H1 (cell line): ENCODE data around the gene RGS7BP. TPM values are rescaled to one million over a fixed set of nuclear protein-coding genes. Genes with fewer than 3 reads are reported as not detected.

Experiments used
- CTCF ChIA-PET: fragments of 300-600 bp; sonication (Branson Sonifier 250); formaldehyde crosslinking; loops from one replicate; lab custom pipeline; 2021; ENCODE audit not compliant: partially characterized antibody; lab: Charles Lee
- POLR2A ChIA-PET: fragments of 300-600 bp; sonication (Branson Sonifier 250); formaldehyde crosslinking; loops from one replicate; lab custom pipeline; 2021; ENCODE audit warnings: inconsistent platforms; ENCODE audit not compliant: partially characterized antibody; lab: Charles Lee
- DNase-seq, 2 experiments: peaks; one replicate each; pipeline versions ENCODE4 v3.0.0 to v3.0.0-alpha.2; 2010 to 2022; ENCODE audit warnings: low spot score in 2 of 2, low read depth in 1 of 2, mixed read lengths in 1 of 2
- FAIRE-seq: peaks from 2 replicates; lab custom pipeline; 2011; peaks lifted over from hg19 to GRCh38; lab: Jason Lieb, UNC
- H2AFZ ChIP-seq: 2 replicates; pipeline ENCODE4 v1.8.1; 2012; ENCODE audit warnings: low read length, inconsistent platforms
- H2AK5ac ChIP-seq: 2 replicates; pipeline ENCODE4 v1.6.1; 2013; ENCODE audit warnings: low read depth, low read length
- H2BK120ac ChIP-seq: replicated peaks from 2 replicates; pipeline ENCODE3; 2013; ENCODE audit warnings: low read depth, low read length, inconsistent platforms
- H2BK12ac ChIP-seq: 2 replicates; pipeline ENCODE4 v1.6.1; 2013; ENCODE audit warnings: low read depth, low read length
- H2BK15ac ChIP-seq: 2 replicates; pipeline ENCODE4 v1.6.1; 2013; ENCODE audit warnings: low read length
- H2BK20ac ChIP-seq: 2 replicates; pipeline ENCODE4 v1.6.1; 2013; ENCODE audit warnings: low read length
- H2BK5ac ChIP-seq: 2 replicates; pipeline ENCODE4 v1.6.1; 2013; ENCODE audit warnings: low read depth, low read length
- H3K14ac ChIP-seq: 2 replicates; pipeline ENCODE4 v1.6.1; 2013; ENCODE audit warnings: inconsistent platforms; ENCODE audit not compliant: insufficient read length
- H3K18ac ChIP-seq: 2 replicates; pipeline ENCODE4 v1.6.1; 2013; ENCODE audit warnings: low read length; ENCODE audit errors: extremely low read depth
- H3K23ac ChIP-seq: 2 replicates; pipeline ENCODE4 v1.6.1; 2013; ENCODE audit warnings: inconsistent platforms; ENCODE audit not compliant: insufficient read length
- H3K23me2 ChIP-seq: 2 replicates; pipeline ENCODE4 v1.6.1; 2013; ENCODE audit warnings: low read depth, low read length
- H3K27ac ChIP-seq: 2 replicates; pipeline ENCODE4 v1.6.1; 2011; ENCODE audit warnings: low read depth, low read length, inconsistent platforms
- H3K27me3 ChIP-seq, 4 experiments: replicated peaks in 1 of 4; 1 replicate in 1 of 4; 2 replicates in 3 of 4; pipeline versions ENCODE4 v1.6.1 to v1.8.1; 2011 to 2013; ENCODE audit warnings: low read length in 3 of 4, mild to moderate bottlenecking in 3 of 4, inconsistent platforms in 2 of 4, mixed read lengths in 2 of 4, moderate library complexity in 1 of 4; ENCODE audit not compliant: control insufficient read depth in 3 of 4, insufficient read depth in 3 of 4; ENCODE audit errors: extremely low read depth in 1 of 4
- H3K36me3 ChIP-seq, 4 experiments: 2 replicates each; pipeline versions ENCODE4 v1.6.1 to v1.8.1; 2011 to 2013; ENCODE audit warnings: mild to moderate bottlenecking in 4 of 4, low read length in 3 of 4, moderate library complexity in 2 of 4, control low read depth in 1 of 4, inconsistent platforms in 1 of 4; ENCODE audit not compliant: insufficient read depth in 4 of 4, control insufficient read depth in 2 of 4
- H3K4ac ChIP-seq: replicated peaks from 2 replicates; pipeline ENCODE3; 2013; ENCODE audit warnings: low read length, low read depth, mixed read lengths, inconsistent platforms; ENCODE audit not compliant: insufficient read length
- H3K4me1 ChIP-seq, 4 experiments: replicated peaks in 1 of 4; 1 replicate in 1 of 4; 2 replicates in 3 of 4; pipeline versions ENCODE4 v1.6.1 to v1.8.1; 2011 to 2013; ENCODE audit warnings: low read length in 3 of 4, inconsistent platforms in 2 of 4, mixed read lengths in 1 of 4; ENCODE audit not compliant: insufficient read depth in 4 of 4, control insufficient read depth in 3 of 4
- H3K4me2 ChIP-seq, 2 experiments: 2 replicates each; pipeline versions ENCODE4 v1.6.1 to v1.8.1; 2011 to 2013; ENCODE audit warnings: low read depth in 2 of 2, low read length in 2 of 2, control low read depth in 1 of 2, inconsistent platforms in 1 of 2, mild to moderate bottlenecking in 1 of 2; ENCODE audit not compliant: insufficient read depth in 1 of 2
- H3K4me3 ChIP-seq, 4 experiments: fragments of 200-600, 300-600 bp in 1 of 4; sonication (generic), shearing (Covaris generic), sonication (Bioruptor Twin) in 1 of 4; 2 replicates each; pipeline versions ENCODE4 v1.5.1 to v1.8.1; 2011 to 2016; ENCODE audit warnings: low read length in 4 of 4, low read depth in 3 of 4, control low read depth in 2 of 4, inconsistent platforms in 2 of 4, mild to moderate bottlenecking in 2 of 4, mixed read lengths in 1 of 4, moderate library complexity in 1 of 4; ENCODE audit not compliant: insufficient read depth in 2 of 4; ENCODE audit errors: extremely low read depth in 1 of 4
- H3K56ac ChIP-seq: replicated peaks from 2 replicates; pipeline ENCODE3; 2013; ENCODE audit warnings: low read depth, mild to moderate bottlenecking, mixed read lengths, low read length, inconsistent platforms; ENCODE audit not compliant: insufficient read length
- H3K79me1 ChIP-seq: 2 replicates; pipeline ENCODE4 v1.6.1; 2013; ENCODE audit warnings: low read depth, low read length, control low read depth
- H3K79me2 ChIP-seq, 2 experiments: 2 replicates each; pipeline versions ENCODE4 v1.6.1 to v1.8.1; 2012 to 2013; ENCODE audit warnings: low read length in 2 of 2, mild to moderate bottlenecking in 2 of 2, inconsistent platforms in 1 of 2; ENCODE audit not compliant: insufficient read depth in 2 of 2, control insufficient read depth in 1 of 2
- H3K9ac ChIP-seq, 4 experiments: replicated peaks in 1 of 4; 1 replicate in 1 of 4; 2 replicates in 3 of 4; pipeline versions ENCODE4 v1.6.1 to v1.8.1; 2011 to 2013; ENCODE audit warnings: low read depth in 3 of 4, low read length in 3 of 4, control low read depth in 2 of 4, mild to moderate bottlenecking in 2 of 4, moderate library complexity in 2 of 4, inconsistent platforms in 1 of 4; ENCODE audit errors: extremely low read depth in 1 of 4
- H3K9me3 ChIP-seq, 2 experiments: 2 replicates each; pipeline versions ENCODE4 v1.6.1 to v1.8.1; 2012 to 2013; ENCODE audit warnings: mild to moderate bottlenecking in 2 of 2, moderate library complexity in 2 of 2, control low read depth in 1 of 2, inconsistent platforms in 1 of 2, low read depth in 1 of 2, low read length in 1 of 2, mixed read lengths in 1 of 2; ENCODE audit not compliant: insufficient read depth in 2 of 2
- H4K20me1 ChIP-seq, 2 experiments: replicated peaks in 1 of 2; 2 replicates each; pipeline versions ENCODE3 to v1.8.1; 2011 to 2013; ENCODE audit warnings: inconsistent platforms in 2 of 2, low read length in 2 of 2, mild to moderate bottlenecking in 1 of 2; ENCODE audit not compliant: insufficient read depth in 2 of 2, control insufficient read depth in 1 of 2
- H4K5ac ChIP-seq: 2 replicates; pipeline ENCODE4 v1.6.1; 2013; ENCODE audit warnings: low read length, low read depth, mixed read lengths, inconsistent platforms; ENCODE audit not compliant: insufficient read length
- H4K8ac ChIP-seq: 2 replicates; pipeline ENCODE4 v1.8.0; 2013; ENCODE audit warnings: mild to moderate bottlenecking, moderate library complexity, low read length, inconsistent platforms; ENCODE audit not compliant: insufficient read depth; ENCODE audit errors: extremely low read depth
- H4K91ac ChIP-seq: replicated peaks from 2 replicates; pipeline ENCODE3; 2013; ENCODE audit warnings: low read length, mixed read lengths, inconsistent platforms; ENCODE audit not compliant: insufficient read length
- RAD21 ChIP-seq, 2 experiments: IDR thresholded peaks in 1 of 2; conservative IDR thresholded peaks in 1 of 2; 2 replicates each; pipeline ENCODE4 v1.6.1; 2011; ENCODE audit warnings: low read depth in 2 of 2, low read length in 2 of 2, improper control_type of control experiment in 1 of 2, inconsistent platforms in 1 of 2, mild to moderate bottlenecking in 1 of 2, moderate library complexity in 1 of 2
- RBBP5 ChIP-seq: IDR thresholded peaks from 2 replicates; pipeline ENCODE4 v1.7.1; 2012; ENCODE audit warnings: low read depth, mild to moderate bottlenecking, inconsistent platforms, low read length, moderate library complexity, borderline replicate concordance
- SIRT6 ChIP-seq: IDR thresholded peaks from one replicate; pipeline ENCODE4 v1.7.1; 2012; ENCODE audit warnings: low read length, inconsistent platforms
- WGBS, 2 experiments: shearing (Covaris generic) in 1 of 2; methylation state at CpG; one replicate each; pipeline versions ENCODE4 v1.1.6 to v1.1.7; 2013 to 2015; ENCODE audit warnings: low lambda C conversion rate in 2 of 2, mixed read lengths in 2 of 2, inconsistent platforms in 1 of 2, low coverage in 1 of 2, missing lambda C conversion rate in 1 of 2; ENCODE audit not compliant: insufficient replicate concordance in 2 of 2, insufficient coverage in 1 of 2, insufficient read length in 1 of 2; ENCODE audit errors: extremely low coverage in 1 of 2, missing lambda C conversion rate in 1 of 2; 5-methylcytosine and 5-hydroxymethylcytosine counted together
- polyA plus RNA-seq, 7 experiments: library from polyadenylated mRNA; depleted of rRNA in 3 of 7; stranded (reverse) in 5 of 7; unstranded in 2 of 7; fragments of >200 nt in 5 of 7; fragments of 200-250 nt in 2 of 7; gene quantifications; 1 replicate in 5 of 7; 2 replicates in 1 of 7; 4 replicates in 1 of 7; pipeline versions ENCODE4 v1.2.1 to v1.2.3, GENCODE V29; 2011 to 2013; ENCODE audit warnings: missing spikeins in 2 of 7, mixed read lengths in 2 of 7
- total RNA-seq: library from RNA; stranded (reverse); fragmentation: NEBNext Ultra II Directional; extraction: Animal tissue kit (Norgen Biotek cat#: 25700); gene quantifications from 2 replicates; pipeline ENCODE4 v1.2.1, GENCODE V29; 2021

The RGS7BP gene
- total and polyA plus RNA-seq, 2 of the 8 experiments (the other 6 are each of a cell fraction or from before 2014, with no cell fraction given): 0.65 to 2.3 TPM

- Histone ChIP-seq H4K20me1 (no peaks in the 10 kb centered on the region), H3K27me3 (no peaks in the 10 kb centered on the region; a peak in 1 of 7 replicates), H2BK12ac (no peak overlapping the region), H3K4me3 (no peak overlapping the region), H3K27ac (no peak overlapping the region), H2AFZ (no peak overlapping the region), H2BK15ac (no peak overlapping the region), H3K79me2 (no peaks in the 10 kb centered on the region), H4K91ac (no peak overlapping the region), H3K18ac (no peak overlapping the region), H2BK5ac (no peak overlapping the region), H3K79me1 (no peaks in the 10 kb centered on the region), H3K36me3 (no peaks in the 10 kb centered on the region), H3K9me3 (no peaks in the 10 kb centered on the region), H3K14ac (no peak overlapping the region), H3K4ac (no peak overlapping the region), H3K23me2 (no peaks in the 10 kb centered on the region), H2BK120ac (no peak overlapping the region), H3K9ac (no peak overlapping the region), H4K8ac (no peak overlapping the region), H3K4me2 (no peak overlapping the region)
- 88% methylated on average over 3 of the region's 3 CpGs; no CpG with 5 or more reads in 1 of the 2 experiments for WGBS, 2 experiments
- ChIA-PET POLR2A (interaction anchor here (0.6 kb wide), 1 partner anchor 59 kb away, joined by 3 read pairs; no protein-coding TSS in a partner anchor), CTCF (interaction anchor here (0.6 to 1.1 kb wide), 2 partner anchors 63 to 484 kb away, joined by 3 to 4 read pairs; no protein-coding TSS in a partner anchor)
- TF ChIP-seq SIRT6 (no peak), RBBP5 (no peak), RAD21 (IDR thresholded peaks at IDR 0.05 in 1 of 2, conservative IDR thresholded peaks at IDR 0.05 in 1 of 2; ENCODE audit: low read depth in 2 of 2, low read length in 2 of 2) (no peak)
- TF ChIP-seq, all 59 proteins: peak for 0
- no peak for FAIRE-seq
- Histone ChIP-seq H3K56ac (no peak overlapping the region), H3K23ac (no peak overlapping the region), H2AK5ac (no peak overlapping the region), H3K4me1 (no peaks in the 10 kb centered on the region), H4K5ac (no peak overlapping the region), H2BK20ac (no peak overlapping the region)
- no peak for DNase-seq
These were observed 113.8 kb downstream of the RGS7BP start for GRCh38 chr5:64619609-64620008.
